GM23338 (cell line): Measurements from ENCODE around the gene ASRGL1. TPM values are rescaled to one million over a fixed set of nuclear protein-coding genes. Genes with fewer than 3 reads are reported as not detected.

Experiments
- JUNB ChIP-seq: IDR thresholded peaks from one replicate; pipeline ENCODE4 v1.6.1; 2016; ENCODE audit warnings: antibody characterized with exemption; ENCODE audit not compliant: unreplicated experiment
- NANOG ChIP-seq: IDR thresholded peaks from 2 replicates; pipeline ENCODE4 v1.6.1; 2016; ENCODE audit warnings: antibody characterized with exemption, borderline replicate concordance
- POLR2AphosphoS5 ChIP-seq: IDR thresholded peaks from 2 replicates; pipeline ENCODE4 v1.6.1; 2016; ENCODE audit warnings: antibody characterized with exemption, low read depth
- REST ChIP-seq: IDR thresholded peaks from one replicate; pipeline ENCODE4 v1.6.1; 2018; ENCODE audit warnings: antibody characterized with exemption; ENCODE audit not compliant: unreplicated experiment
- ZNF462 ChIP-seq: fragments of 250-450 bp; sonication (Bioruptor Pico); IDR thresholded peaks from 2 replicates; pipeline ENCODE4 v1.5.0; 2020; ENCODE audit warnings: mild to moderate bottlenecking, moderate library complexity
- polyA plus RNA-seq: library from polyadenylated mRNA; unstranded; fragments of >200 nt; fragmentation: Nextera tagmentation; extraction: Ambion mirVana; gene quantifications from 2 replicates; pipeline ENCODE4 v1.2.1, GENCODE V29; 2016
- total RNA-seq: library from RNA; depleted of rRNA; stranded (reverse); fragments of >200 nt; shearing (Covaris generic); gene quantifications from 2 replicates; pipeline ENCODE4 v1.2.3, GENCODE V29; 2014

The ASRGL1 gene
- total and polyA plus RNA-seq, 2 experiments from 2014 or later = 32.9 to 50.3 TPM

- no peak for TF ChIP-seq ZNF462
- no peak for TF ChIP-seq JUNB
- no peak for TF ChIP-seq REST
- TF ChIP-seq POLR2AphosphoS5 = no peak
- TF ChIP-seq NANOG = no peak
Observed at GRCh38 chr11:62345861-62346260, 8.6 kb downstream of the ASRGL1 start (continued).
